ENCODE measurements around the gene ATPAF1.
"Not testable (repeated sequence)": the region's sequence is repeated elsewhere in the genome, so short reads cannot be mapped to it uniquely, and the experiment has no call there.

DNA sequence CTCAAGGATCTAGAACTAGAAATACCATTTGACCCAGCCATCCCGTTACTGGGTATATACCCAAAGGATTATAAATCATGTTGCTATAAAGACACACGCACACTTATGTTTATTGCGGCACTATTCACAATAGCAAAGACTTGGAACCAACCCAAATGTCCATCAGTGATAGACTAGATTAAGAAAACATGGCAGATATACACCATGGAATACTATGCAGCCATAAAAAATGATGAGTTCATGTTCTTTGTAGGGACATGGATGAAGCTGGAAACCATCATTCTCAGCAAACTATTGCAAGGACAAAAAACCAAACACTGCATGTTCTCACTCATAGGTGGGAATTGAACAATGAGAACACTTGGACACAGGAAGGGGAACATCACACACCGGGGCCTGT lies 26.5 kb upstream of the ATPAF1 start:
- TF ChIP-seq, protein P1, sequence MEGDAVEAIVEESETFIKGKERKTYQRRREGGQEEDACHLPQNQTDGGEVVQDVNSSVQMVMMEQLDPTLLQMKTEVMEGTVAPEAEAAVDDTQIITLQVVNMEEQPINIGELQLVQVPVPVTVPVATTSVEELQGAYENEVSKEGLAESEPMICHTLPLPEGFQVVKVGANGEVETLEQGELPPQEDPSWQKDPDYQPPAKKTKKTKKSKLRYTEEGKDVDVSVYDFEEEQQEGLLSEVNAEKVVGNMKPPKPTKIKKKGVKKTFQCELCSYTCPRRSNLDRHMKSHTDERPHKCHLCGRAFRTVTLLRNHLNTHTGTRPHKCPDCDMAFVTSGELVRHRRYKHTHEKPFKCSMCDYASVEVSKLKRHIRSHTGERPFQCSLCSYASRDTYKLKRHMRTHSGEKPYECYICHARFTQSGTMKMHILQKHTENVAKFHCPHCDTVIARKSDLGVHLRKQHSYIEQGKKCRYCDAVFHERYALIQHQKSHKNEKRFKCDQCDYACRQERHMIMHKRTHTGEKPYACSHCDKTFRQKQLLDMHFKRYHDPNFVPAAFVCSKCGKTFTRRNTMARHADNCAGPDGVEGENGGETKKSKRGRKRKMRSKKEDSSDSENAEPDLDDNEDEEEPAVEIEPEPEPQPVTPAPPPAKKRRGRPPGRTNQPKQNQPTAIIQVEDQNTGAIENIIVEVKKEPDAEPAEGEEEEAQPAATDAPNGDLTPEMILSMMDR (IDR thresholded peaks at IDR 0.05): not testable (repeated sequence)
- TF ChIP-seq POLR2A (IDR thresholded peaks at IDR 0.05): not testable (repeated sequence)

Measured in adrenal gland (tissue), 5 donors.